ENCODE data around the gene C1orf226.
"Not testable (repeated sequence)": the region's sequence is repeated elsewhere in the genome, so short reads cannot be mapped to it uniquely, and the experiment has no call there.

C1orf226 gene

GRCh38 chr1:162381383-162381782 lies at the start of gene C1orf226:
Gene C1orf226 (plus strand): TSS chr1:162381728. CDS start chr1:162381902, 174 bp downstream.
- no peak for DNase-seq

- no peak for DNase-seq
Observed at GRCh38 chr1:162333991-162334390, 47.5 kb upstream of the C1orf226 start.

DNA sequence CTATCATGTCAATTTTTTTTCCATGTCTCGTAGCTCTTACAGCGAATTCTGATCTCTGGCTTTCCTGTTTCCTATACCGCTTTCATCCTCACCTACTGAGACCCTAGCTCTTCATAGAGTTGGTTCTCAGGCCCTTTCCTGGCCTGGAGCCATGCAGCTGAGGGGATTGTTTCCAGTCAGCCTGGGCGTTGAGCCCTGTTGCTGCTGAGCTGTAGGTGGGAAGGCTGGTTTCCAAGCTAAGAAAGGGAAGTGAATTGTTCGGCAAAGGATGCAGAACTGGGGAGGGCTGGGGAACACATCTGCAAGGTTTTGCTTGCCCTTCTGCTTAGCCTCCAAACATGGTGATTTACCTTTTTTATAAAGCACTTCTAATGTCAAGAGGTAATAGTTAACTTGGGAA lies 46.4 kb upstream of the C1orf226 start:
- DNase-seq = no peak

DNA sequence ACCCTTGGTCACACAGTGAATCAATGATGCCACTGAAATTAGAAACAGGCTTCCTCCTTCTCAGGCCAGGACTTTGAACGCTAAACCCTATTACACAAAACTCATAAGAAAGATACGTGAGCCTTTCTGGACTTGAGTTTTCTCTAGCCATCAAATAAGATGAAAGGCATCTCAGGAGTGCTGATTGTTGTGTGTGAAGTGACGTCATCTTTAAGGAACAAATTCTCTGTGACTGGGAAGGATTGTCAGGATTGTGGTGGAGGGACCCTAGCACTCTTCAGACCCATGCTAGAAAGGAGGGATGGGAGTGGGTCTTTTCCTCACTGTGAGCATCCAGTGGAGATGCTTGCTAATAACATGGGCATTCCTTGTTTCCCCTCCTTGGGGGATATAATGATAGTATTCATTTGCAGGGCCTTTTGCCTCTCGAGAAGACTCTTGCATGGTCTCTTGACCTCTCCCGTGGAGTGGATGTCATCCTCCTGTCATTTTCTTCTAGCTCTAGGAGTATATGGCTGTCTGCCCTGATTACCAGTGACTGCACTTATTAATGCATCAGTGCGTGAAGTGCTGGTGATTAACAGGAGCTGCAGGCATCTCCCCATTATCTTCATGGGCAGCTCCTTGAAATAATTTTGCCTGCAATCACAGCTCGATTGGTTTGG lies 44.8 kb upstream of the C1orf226 start:
- DNase-seq = no peak

- no peak for DNase-seq
Observed at GRCh38 chr1:162342452-162342983, 39.0 kb upstream of the C1orf226 start.

DNA sequence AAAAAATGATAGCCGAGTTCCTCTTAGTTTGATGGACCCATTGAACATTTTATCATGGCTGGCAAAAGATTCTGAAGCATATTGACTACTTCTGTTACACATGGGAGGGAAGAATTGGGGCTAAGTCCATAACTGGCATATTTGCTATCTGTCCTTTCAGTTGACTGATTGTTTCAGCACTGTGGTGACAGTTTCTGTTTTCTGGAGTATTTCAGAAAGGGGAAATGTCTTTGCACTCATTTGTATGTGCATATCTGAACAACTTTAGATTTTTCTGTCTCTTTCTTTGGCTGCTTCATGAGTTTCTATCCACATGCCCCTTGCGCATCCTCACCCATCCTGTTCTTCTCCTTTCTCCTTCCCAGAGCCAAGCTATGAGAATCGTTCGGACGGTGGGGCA lies 38.1 kb upstream of the C1orf226 start:
- no peak for DNase-seq

GRCh38 chr1:162347281-162347680 lies 34.2 kb upstream of the C1orf226 start:
- no peak for DNase-seq

DNA sequence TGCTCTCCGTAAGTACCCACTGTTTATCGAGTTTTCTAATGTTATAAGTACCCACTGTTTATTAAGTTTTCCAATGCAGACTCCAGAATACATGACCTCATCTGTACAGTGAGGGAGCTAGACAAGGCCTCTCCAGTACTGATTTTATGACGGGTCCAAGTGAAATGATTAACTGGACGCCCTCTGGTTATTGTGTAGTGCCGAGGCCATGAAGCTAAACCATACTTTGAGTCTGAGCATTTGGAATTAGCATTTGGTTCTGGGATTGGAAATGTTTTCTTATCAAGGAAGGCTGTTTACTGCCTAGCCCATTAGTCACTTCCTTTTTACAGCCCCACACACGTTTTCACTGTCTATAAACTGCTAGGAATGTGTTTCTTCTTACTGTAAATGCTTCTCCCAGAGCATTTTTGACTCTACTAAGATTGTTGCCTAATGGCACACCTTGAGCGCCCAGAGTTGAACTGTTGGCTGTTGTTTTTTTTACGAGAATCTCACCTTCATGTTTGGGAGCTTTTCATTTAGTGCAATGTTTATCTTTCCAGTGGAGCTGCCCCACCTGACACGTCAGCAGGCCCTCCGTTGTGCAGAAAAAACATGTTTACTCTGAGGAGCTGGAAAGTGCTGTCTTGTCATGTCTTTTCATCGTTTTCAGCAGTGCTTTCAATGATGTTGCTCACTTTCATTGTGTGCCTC lies 31.7 kb upstream of the C1orf226 start:
- no peak for DNase-seq

DNA sequence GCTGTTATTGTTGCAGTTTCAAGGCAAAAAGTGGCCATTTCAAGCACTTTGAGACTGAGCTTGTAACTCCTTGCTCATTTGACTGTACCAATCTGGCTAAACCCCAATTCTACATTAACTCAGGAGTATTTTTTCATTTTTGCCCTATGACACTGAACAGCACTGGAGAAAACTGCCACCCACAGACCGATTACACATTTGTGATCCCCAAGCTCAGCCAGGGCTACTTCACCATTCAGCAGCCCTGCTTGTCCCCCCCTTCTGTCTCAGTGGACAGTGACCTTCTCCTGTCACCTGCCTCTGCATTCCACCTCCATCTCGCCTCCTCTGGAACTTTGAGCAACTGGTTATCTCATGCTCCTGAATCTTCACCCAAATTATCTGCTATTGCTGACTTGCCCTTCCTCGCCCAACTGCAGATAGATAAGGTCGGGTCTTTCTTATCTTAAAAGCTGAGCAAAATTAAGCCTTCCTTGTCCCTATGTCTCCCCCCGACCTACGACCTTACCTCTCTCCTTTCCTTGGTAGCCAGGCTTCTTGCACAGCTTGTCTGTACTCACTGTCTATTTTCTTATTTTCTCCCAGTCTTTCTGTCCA lies 30.2 kb upstream of the C1orf226 start:
- DNase-seq = no peak

- not testable (repeated sequence) for DNase-seq
Observed at GRCh38 chr1:162351874-162352273, 29.7 kb upstream of the C1orf226 start.

GRCh38 chr1:162353078-162353477 lies 28.4 kb upstream of the C1orf226 start:
- no peak for DNase-seq

DNA sequence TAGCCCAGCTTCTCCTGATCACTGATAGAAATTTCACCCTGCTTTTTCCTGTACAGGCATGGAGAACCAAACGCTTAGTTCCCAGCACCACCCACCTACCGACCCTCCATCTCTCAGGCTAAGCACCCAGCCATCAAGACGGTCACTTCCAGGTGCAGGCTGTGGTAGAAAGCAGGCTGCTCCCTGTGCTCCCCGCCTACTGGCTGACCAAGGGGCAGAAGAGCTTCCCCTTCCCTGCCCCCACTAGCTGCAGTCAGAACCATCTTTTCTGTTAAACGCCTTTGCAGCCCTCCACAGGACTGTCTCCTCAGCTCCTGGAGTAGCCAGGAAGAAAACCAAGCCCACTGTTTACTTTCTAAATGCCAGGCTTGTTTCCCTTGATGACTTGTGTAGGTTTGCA lies 27.8 kb upstream of the C1orf226 start:
- no peak for DNase-seq

DNA sequence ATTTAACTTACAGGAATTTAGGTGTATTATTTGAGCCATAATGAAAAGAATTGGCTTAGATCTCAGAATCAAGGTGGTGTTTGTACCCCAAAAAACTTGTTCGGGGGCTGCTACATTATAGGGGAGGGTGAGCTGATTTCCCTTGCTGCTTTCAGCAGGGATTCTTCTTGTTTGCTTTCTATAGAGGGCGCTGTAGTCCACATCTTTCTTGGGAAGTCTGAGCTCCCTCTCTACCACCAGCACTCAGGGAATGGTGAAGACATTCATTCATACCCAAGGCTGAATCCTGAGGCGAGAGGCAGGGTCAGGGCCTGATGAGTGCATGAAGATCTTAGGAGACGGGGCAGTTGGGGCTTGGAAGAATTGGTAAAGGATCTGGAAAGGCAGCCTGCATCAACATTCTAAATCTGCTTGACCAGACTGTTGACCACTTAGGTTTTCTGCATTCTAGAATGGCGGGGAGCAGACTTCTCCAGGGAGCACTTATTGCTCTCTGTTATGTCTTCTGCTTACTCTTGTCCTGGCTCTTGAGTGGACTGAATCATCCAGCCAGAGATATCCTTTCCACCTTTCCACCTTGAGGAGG lies 23.8 kb upstream of the C1orf226 start:
- no peak for DNase-seq

DNA sequence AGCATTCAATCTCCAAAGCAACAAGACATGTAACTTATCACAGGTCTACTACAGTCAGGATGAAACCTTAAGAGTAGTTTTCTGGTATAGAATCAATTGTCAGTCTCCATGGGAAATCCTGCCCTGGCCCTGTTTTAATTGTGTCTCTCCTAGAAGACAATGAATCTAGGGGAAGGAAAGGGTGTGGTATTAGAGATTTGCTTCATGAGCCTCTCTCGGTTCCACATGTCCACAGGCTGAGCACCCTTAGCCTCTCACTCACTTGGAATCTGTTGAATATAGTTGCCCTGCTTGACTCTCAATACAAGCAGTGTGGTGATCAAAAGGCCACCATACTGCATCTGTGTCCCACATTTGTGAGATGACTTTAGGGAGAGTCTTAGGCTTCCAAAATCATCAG lies 22.6 kb upstream of the C1orf226 start:
- DNase-seq = no peak

DNA sequence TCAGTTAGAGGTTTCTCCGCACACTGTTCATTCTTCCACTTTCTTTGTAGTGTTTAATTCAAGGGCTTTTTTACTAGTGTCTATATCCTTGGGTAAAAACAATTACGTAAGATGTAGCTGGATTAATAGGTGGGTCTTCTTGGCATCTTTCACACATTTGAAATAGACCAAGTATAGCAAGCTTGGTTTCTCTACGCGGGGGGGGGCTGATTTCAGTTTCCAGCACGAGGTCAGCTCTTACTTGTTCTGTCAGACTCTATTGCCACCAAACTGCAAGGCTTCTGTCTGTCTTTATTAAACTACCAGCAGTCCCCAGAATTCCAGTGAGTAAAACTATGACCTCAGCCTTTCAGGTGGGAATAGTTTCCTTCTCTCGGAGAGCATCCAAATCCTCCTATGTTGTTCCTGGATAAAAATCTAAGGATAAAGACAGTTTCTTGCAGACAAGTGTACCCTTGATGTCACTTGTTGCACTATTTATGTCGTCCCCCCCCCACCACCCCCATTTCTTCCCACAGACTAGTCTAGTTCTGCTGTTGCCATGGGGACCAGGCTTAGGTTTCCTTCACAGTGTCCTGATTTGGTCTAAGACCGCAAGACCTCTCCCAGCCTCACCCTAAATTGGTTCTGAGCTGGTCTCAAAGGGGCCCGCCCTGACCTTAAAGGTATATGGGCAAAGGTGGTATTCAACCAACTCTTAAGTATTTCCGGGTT lies 21.8 kb upstream of the C1orf226 start:
- no peak for DNase-seq

GRCh38 chr1:162360237-162360873 lies 21.2 kb upstream of the C1orf226 start:
- no peak for DNase-seq

DNA sequence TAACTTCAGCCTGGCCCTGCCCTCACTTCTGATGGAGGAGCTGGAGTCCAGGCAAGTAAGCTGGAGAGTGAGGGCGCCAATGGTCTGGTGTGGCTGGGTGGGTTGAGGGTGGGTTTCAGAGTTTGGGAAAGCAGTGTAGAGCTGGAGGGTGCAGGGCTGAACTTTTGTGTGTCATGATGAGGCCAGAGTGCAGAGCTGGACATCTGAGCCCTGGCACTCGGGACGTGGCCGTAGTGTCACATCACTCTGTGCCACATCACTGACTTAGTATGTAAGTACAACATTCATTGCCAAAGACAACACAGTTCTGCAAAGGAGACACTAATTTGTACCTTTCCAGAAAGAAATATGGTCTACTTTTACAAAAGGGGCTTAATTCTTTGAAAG lies 20.7 kb upstream of the C1orf226 start:
- DNase-seq = no peak

- DNase-seq = no peak
Observed at GRCh38 chr1:162361349-162361748, 20.2 kb upstream of the C1orf226 start.

- no peak for DNase-seq
Observed at GRCh38 chr1:162363823-162364222, 17.7 kb upstream of the C1orf226 start.

DNA sequence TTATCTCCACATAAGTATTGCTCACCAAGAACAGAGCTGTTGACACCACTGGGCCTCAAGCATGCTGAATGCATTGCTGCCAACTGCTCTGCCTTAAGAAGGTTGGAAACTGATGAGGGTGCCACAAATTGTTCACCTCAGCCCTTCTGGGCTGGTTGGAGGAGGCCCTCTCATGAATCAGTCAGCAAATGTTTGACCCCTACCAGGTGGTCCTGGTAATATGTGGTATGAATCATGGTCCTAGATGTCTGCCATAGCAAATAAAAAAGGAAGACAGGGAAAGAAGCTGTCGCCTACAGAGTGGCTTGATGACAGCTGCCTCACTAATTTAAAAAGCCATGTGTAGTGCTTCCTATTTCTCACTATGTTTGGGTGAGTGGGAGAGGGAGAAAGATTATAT lies 17.0 kb upstream of the C1orf226 start:
- no peak for DNase-seq

DNA sequence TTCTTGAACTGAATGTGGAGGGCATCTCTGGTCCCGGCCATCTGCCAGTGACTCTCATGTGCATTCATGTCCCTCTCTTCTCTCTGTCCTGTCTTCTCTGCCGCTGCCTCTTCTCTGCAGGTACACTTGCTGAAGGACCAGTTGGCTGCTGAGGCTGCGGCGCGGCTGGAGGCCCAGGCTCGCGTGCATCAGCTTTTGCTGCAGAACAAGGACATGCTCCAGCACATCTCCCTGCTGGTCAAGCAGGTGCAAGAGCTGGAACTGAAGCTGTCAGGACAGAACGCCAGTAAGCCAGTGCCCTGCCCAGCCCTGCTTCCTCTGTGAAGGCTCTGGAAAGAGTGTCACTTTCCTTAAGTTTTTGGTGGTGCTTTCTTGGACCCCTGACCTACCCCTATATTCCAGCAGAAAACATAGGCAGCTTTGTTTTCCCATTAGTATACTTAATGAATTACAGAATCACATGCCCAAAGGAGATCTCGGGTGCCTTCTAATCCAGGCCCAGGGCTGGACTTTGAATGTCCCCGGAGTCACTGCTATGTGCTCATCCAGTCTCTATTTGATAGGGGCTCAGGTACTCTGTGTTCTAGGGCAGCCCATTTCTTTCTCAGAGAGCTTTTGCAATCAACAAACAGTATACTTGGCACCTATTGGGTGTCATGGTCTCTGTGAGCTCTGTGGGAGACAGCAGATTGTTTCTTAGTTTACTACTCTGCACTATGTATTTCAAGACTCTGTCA lies 16.1 kb upstream of the C1orf226 start:
- no peak for DNase-seq

DNA sequence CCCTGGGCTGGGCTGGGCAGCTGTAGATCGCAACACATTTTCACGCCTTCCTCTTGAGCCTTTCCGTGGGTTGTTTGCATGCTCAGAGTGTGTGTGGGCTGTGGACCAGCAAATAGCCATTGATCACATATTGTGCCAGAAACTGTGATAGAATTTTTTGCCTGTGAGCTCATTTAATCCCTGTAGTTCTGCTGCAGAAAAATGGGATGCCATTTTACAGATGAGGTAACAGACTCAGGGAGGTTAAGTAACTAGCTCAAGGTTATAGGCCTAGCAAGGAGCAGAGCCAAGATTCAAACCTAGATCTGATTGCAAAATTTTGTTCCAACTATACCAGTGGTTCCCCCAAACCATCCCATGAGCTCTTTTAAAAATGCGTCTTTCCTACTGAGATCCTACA lies 15.4 kb upstream of the C1orf226 start:
- DNase-seq = no peak

Measured in activated naive CD4-positive, alpha-beta T cell treated with anti-CD3 and anti-CD28 coated beads, Interleukin-2, amount 50 U/mL, for 16 hours (primary cell).